ENCODE results near the gene BRD3.

Gene BRD3

GRCh38 chr9:134039386-134040175, 28.2 kb downstream of the BRD3 start:
- Mint-ChIP-seq H3K4me3 (no peak overlapping the region), H3K9me3 (no peaks in the 10 kb centered on the region), H3K36me3 (peaks cover 54% of the 10 kb centered on the region), H3K4me1 (no peaks in the 10 kb centered on the region), H3K27ac (peak overlapping the region; percentile 16)
- peak; percentile 6 for ATAC-seq
- no peak for DNase-seq (ENCODE audit: low spot score in 2 of 2)

GRCh38 chr9:134037641-134038040, 30.2 kb downstream of the BRD3 start:
- no peak overlapping the region for H3K4me3 Mint-ChIP-seq
- DNase-seq (ENCODE audit: low spot score in 2 of 2), result no peak
- peaks cover 66% of the 10 kb centered on the region for H3K36me3 Mint-ChIP-seq
- no peaks in the 10 kb centered on the region for H3K9me3 Mint-ChIP-seq
- ATAC-seq, result no peak
- H3K27ac Mint-ChIP-seq, result no peak overlapping the region
- H3K4me1 Mint-ChIP-seq, result no peaks in the 10 kb centered on the region

- Mint-ChIP-seq H3K27ac (no peak overlapping the region), H3K36me3 (peaks cover 77% of the 10 kb centered on the region), H3K4me3 (no peak overlapping the region), H3K4me1 (no peaks in the 10 kb centered on the region), H3K9me3 (no peaks in the 10 kb centered on the region)
- ATAC-seq (no peak), DNase-seq (ENCODE audit: low spot score in 2 of 2) (no peak)
These were observed 31.7 kb downstream of the BRD3 start for GRCh38 chr9:134036130-134036529.

GRCh38 chr9:134035041-134036039, 32.5 kb downstream of the BRD3 start:
- no peaks in the 10 kb centered on the region for H3K4me1 Mint-ChIP-seq
- H3K4me3 Mint-ChIP-seq, result no peak overlapping the region
- H3K9me3 Mint-ChIP-seq, result no peaks in the 10 kb centered on the region
- peaks cover 74% of the 10 kb centered on the region for H3K36me3 Mint-ChIP-seq
- no peak for DNase-seq (ENCODE audit: low spot score in 2 of 2)
- ATAC-seq, result no peak
- H3K27ac Mint-ChIP-seq, result no peak overlapping the region

- Mint-ChIP-seq H3K4me1 (no peaks in the 10 kb centered on the region), H3K36me3 (peaks cover 65% of the 10 kb centered on the region)
These were observed 33.4 kb downstream of the BRD3 start for GRCh38 chr9:134034215-134035040.

GRCh38 chr9:134033516-134034214, 34.2 kb downstream of the BRD3 start:
- no peak for DNase-seq (ENCODE audit: low spot score in 2 of 2)
- Mint-ChIP-seq H3K27ac (no peak overlapping the region), H3K36me3 (peaks cover 57% of the 10 kb centered on the region)

More at GRCh38 chr9:134034215-134035040, 33.4 kb downstream of the BRD3 start:
- no peak for ATAC-seq
- Mint-ChIP-seq H3K4me3 (no peak overlapping the region), H3K9me3 (no peaks in the 10 kb centered on the region), H3K27ac (no peak overlapping the region)
- DNase-seq (ENCODE audit: low spot score in 2 of 2), result no peak

GRCh38 chr9:134032456-134033222, 35.2 kb downstream of the BRD3 start:
- Mint-ChIP-seq H3K4me1 (no peaks in the 10 kb centered on the region), H3K36me3 (peaks cover 56% of the 10 kb centered on the region)

More at GRCh38 chr9:134033516-134034214, 34.2 kb downstream of the BRD3 start:
- H3K4me1 Mint-ChIP-seq, result no peaks in the 10 kb centered on the region
- no peak for ATAC-seq
- no peaks in the 10 kb centered on the region for H3K9me3 Mint-ChIP-seq
- H3K4me3 Mint-ChIP-seq, result no peak overlapping the region

GRCh38 chr9:134031783-134032182, 36.0 kb downstream of the BRD3 start:
- peaks cover 51% of the 10 kb centered on the region for H3K36me3 Mint-ChIP-seq

More at GRCh38 chr9:134032456-134033222, 35.2 kb downstream of the BRD3 start:
- no peak overlapping the region for H3K27ac Mint-ChIP-seq
- H3K4me3 Mint-ChIP-seq, result no peak overlapping the region
- DNase-seq (ENCODE audit: low spot score in 2 of 2) (no peak), ATAC-seq (no peak)
- no peaks in the 10 kb centered on the region for H3K9me3 Mint-ChIP-seq

GRCh38 chr9:134030821-134031470, 36.9 kb downstream of the BRD3 start:
- Mint-ChIP-seq H3K36me3 (peaks cover 42% of the 10 kb centered on the region), H3K9me3 (no peaks in the 10 kb centered on the region)

More at GRCh38 chr9:134031783-134032182, 36.0 kb downstream of the BRD3 start:
- Mint-ChIP-seq H3K4me1 (no peaks in the 10 kb centered on the region), H3K9me3 (no peaks in the 10 kb centered on the region), H3K27ac (no peak overlapping the region), H3K4me3 (no peak overlapping the region)
- ATAC-seq (no peak), DNase-seq (ENCODE audit: low spot score in 2 of 2) (no peak)

GRCh38 chr9:134029248-134030226, 38.3 kb downstream of the BRD3 start:
- Mint-ChIP-seq H3K27ac (no peak overlapping the region), H3K4me1 (peaks cover 5% of the 10 kb centered on the region), H3K36me3 (peaks cover 28% of the 10 kb centered on the region), H3K4me3 (no peak overlapping the region), H3K9me3 (no peaks in the 10 kb centered on the region)
- DNase-seq (ENCODE audit: low spot score in 2 of 2) (no peak), ATAC-seq (no peak)

More at GRCh38 chr9:134030821-134031470, 36.9 kb downstream of the BRD3 start:
- ATAC-seq (no peak), DNase-seq (ENCODE audit: low spot score in 2 of 2) (no peak)
- H3K4me1 Mint-ChIP-seq, result no peaks in the 10 kb centered on the region
- no peak overlapping the region for H3K4me3 Mint-ChIP-seq
- H3K27ac Mint-ChIP-seq, result no peak overlapping the region

GRCh38 chr9:134028575-134029247, 39.1 kb downstream of the BRD3 start:
- no peak for ATAC-seq
- no peak for DNase-seq (ENCODE audit: low spot score in 2 of 2)
- Mint-ChIP-seq H3K36me3 (peaks cover 21% of the 10 kb centered on the region), H3K27ac (no peak overlapping the region), H3K4me3 (no peak overlapping the region), H3K4me1 (peaks cover 10% of the 10 kb centered on the region), H3K9me3 (no peaks in the 10 kb centered on the region)

- ATAC-seq (no peak), DNase-seq (ENCODE audit: low spot score in 2 of 2) (no peak)
- H3K4me1 Mint-ChIP-seq, result peaks cover 10% of the 10 kb centered on the region
- H3K27ac Mint-ChIP-seq, result no peak overlapping the region
- H3K36me3 Mint-ChIP-seq, result peaks cover 15% of the 10 kb centered on the region
- H3K4me3 Mint-ChIP-seq, result peak overlapping the region; percentile 3
- no peaks in the 10 kb centered on the region for H3K9me3 Mint-ChIP-seq
These were observed 39.8 kb downstream of the BRD3 start for GRCh38 chr9:134028076-134028475.
